ENCODE results near the gene RHBDL1.

The RHBDL1 gene

GRCh38 chr16:637081-638018, 38.1 kb upstream of the RHBDL1 start:
- DNase-seq, result peak; percentile 90

GRCh38 chr16:638034-638543, 37.4 kb upstream of the RHBDL1 start:
- no peak for DNase-seq

GRCh38 chr16:638836-639235, 36.6 kb upstream of the RHBDL1 start:
- DNase-seq, result no peak

GRCh38 chr16:640614-641013, 34.9 kb upstream of the RHBDL1 start:
- no peak for DNase-seq

GRCh38 chr16:641326-642188, 33.9 kb upstream of the RHBDL1 start, which contains the start of gene MCRIP2:
TSS of gene MCRIP2 (plus strand) at chr16:641828. CDS start at chr16:641992, 164 bp downstream.
- peak; percentile 60 for DNase-seq

- no peak for DNase-seq
Measured at GRCh38 chr16:642189-643049, 33.1 kb upstream of the RHBDL1 start.

- no peak for DNase-seq
Measured at GRCh38 chr16:643050-643368, 32.5 kb upstream of the RHBDL1 start.

GRCh38 chr16:644556-644955, 30.9 kb upstream of the RHBDL1 start:
- no peak for DNase-seq

- DNase-seq, result no peak
Measured at GRCh38 chr16:645852-646678, 29.4 kb upstream of the RHBDL1 start.

GRCh38 chr16:646679-647172, 28.7 kb upstream of the RHBDL1 start:
- DNase-seq, result no peak

GRCh38 chr16:647173-647902, 28.1 kb upstream of the RHBDL1 start:
- no peak for DNase-seq

- peak; percentile 46 for DNase-seq
Measured at GRCh38 chr16:648071-648780, 27.2 kb upstream of the RHBDL1 start.

GRCh38 chr16:648781-649589, 26.5 kb upstream of the RHBDL1 start, which contains the start of gene WDR90:
TSS of gene WDR90 (plus strand) at chr16:649365. CDS start at chr16:649417, 52 bp downstream.
- peak; percentile 91 for DNase-seq

- no peak for DNase-seq
Measured at GRCh38 chr16:649631-650030, 25.8 kb upstream of the RHBDL1 start.

GRCh38 chr16:651844-652243, 23.6 kb upstream of the RHBDL1 start:
- DNase-seq, result no peak

GRCh38 chr16:652454-653305, 22.8 kb upstream of the RHBDL1 start:
- no peak for DNase-seq

GRCh38 chr16:654034-654433, 21.4 kb upstream of the RHBDL1 start:
- no peak for DNase-seq

- DNase-seq, result no peak
Measured at GRCh38 chr16:657487-657886, 18.0 kb upstream of the RHBDL1 start.
